Measurements from ENCODE around the gene KCNN3.

KCNN3 gene

DNA sequence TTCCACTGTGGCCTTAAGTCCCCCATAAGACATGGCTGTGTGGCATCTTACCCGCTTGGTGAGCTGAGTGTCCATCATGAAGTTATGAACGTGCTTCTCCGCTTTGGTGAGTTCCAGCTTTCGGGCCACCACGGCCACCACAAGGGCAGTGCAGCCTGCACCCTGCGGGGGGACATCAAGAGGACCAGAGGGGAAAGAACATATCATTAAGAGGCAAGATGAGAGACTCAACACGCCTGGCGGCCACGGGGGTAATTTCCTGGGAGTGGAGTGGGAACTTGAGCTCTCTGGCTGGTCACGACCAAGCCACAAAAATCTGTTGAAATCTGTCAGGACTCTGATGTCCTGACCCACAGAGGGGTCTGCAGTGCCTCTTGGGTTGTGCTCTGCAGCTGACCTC lies 144.2 kb downstream of the KCNN3 start:
- DNase-seq: peak; percentile 53

DNA sequence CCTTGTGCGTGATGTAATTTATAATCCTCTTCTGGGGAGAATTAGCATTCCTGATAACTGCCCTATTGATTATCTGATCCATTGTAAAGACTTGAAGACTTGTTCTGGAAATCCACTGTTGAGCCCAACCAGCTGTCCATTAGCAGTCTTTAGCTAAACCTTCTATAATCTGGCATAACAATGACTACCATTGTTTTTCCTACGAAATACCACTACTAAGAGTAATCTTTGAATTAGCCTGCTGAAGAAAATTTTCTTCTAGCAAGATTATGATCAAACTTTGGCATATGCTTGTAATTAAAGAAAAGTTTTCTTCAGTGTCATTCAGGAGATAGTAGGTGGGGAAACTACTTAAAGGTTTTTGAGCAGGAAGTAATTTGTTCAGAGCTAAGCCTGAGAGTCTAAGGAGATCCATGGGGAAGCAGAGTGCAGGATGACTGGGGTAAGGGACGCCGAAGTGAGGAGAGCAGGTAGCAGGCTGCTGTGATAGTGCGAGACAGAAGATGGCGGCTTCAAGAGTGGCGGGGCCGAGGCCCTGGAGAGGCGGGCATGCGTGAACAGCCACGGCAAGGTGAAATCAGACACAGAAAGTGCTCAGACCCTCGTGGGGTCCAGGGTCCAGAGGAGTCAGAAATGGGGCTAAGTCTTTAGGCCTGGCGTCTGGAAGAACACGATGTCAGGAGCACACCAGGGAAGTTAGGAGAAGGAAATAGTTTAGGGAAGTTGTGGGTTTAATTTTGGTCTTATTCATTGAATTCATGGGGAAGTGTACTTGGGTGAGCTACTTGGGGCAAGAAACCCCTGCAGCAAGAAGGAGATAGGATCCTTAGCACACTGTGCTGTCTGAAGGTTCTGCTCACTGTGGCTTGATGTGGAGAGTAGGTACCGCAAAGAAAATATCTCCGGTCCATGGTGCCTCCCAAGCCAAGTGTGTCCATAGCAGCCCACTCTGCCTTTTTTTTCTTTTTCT lies 149.5 kb downstream of the KCNN3 start:
- DNase-seq: no peak

DNA sequence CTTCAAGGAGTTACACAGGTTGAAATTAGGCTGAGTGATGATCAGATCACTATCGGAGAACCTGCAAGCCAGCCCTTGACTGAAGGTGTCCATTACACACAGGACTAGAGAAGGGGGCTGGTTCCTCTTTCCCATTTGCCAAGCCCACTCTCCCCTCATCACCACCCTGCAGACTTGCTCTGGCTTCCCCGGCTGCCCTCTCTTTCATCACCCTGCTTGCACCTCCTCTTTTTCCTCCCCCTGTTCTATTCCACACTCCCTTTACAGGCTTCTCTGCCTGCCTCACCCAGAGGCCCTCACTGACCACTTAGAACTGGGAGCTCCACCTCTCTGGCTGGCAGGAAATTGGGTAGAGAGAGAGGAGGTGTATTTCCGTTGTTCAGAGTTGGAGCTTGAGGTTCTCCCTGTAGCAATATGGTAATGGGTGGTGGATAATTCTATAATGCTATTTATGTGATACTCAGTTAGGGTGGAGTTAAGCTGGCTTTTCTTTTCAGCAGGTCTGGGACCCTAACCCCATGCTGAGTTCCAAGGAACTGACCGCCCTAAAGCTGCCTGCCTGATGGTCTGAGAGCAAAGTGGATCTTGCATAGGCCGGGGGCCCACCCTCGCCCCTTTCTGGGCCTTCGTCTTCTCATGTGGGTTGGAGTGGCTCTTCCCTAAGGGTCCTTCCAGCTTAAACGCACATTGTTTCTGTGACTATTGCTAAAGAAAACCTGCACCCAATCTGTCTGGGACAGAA lies 150.3 kb downstream of the KCNN3 start:
- no peak for DNase-seq

DNA sequence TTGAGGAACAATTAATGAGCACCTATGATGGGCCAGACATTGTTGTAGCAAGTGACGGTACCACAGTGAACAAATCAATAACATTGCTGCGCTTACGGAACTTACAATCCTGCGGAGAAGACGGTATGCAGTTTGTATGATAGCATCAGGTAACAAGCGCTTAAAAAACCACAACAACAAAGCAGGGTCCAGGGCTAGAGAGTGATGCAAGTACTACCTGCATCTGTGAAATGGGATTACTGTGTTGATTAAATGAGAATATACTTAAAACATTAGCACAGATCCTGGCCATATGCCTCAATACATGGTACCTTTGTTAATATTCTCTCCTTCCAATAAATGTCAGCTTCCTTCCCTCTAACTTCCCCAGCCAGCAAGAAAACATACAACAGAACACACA lies 151.5 kb downstream of the KCNN3 start:
- no peak for DNase-seq

DNA sequence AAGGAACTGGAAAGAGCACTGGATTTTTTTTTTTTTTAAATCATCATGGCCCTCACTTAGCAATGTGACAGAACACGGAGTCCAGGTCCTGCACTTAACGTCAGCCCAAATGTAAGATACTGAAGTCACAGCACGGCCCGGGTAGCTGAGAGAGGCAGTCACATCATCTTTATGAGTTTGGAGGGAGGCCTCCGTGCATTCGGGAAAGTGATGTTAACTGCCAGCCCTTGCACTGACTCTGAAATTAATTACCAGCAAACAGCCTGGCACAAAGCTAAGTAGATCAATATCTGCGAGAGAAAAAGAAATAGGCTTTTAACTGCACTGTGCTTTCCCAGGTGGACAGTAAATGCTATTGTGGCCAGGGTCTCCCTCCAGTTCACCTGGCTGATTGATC lies 152.6 kb downstream of the KCNN3 start:
- DNase-seq: no peak

DNA sequence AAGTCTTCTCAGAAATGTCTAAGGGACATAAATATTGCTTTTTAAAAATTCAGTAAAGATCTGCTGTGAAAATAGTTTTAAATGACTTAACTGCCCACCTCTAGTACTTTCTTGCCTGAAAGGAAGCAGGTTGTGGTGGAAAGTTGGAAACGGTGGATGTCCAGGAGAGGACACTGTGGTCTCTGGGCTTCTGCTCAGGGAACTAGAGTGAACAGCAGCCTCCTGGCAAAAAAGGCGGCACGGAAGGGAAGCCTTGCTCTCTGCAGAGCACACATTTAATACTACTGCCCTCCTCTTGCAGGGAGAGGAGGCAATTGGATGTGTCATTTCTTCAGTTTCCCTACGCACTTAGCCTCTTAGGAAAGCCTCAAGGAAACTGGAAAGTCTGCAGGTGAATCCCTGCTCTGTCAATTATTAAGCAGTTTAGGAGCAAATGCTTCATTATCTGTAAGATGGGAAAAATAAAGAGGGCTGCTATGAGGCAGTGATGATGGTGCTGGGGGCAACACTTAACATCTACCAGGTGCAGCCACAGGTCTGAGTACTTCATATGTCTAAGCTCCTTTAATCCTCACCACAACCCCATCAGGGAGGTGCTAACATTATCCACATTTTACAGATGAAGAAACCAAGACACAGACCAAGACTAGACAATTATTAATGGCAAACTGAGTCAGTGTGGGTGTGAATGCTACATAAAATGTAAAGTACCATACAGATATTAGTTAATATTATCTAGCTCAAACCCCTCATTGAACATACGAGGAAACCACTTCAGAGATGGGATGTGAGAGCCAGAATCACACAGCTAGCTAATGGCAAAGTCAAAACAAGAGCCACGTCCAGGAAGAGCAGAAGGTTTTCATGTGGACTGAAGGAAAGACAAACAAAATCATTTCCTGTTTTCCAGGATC lies 153.2 kb downstream of the KCNN3 start:
- DNase-seq: no peak

DNA sequence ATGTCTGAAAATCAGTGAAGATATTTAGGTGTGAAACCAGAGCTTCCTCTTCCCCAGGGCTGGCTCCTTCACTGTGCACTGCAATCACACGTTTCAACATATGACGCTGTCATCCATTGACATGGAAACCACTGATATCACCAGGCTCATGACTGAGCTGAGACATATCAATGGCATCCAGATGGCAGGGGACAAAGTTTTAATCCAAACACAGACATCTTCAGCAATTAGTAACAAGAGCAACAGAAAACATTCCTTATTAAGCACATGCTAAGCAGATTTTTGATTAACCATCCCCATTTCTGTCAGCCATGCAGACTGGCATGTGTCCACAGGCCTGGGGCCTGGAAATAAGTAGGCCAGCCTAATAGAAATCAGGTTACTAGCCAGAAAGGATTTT lies 154.1 kb downstream of the KCNN3 start:
- DNase-seq: no peak

DNA sequence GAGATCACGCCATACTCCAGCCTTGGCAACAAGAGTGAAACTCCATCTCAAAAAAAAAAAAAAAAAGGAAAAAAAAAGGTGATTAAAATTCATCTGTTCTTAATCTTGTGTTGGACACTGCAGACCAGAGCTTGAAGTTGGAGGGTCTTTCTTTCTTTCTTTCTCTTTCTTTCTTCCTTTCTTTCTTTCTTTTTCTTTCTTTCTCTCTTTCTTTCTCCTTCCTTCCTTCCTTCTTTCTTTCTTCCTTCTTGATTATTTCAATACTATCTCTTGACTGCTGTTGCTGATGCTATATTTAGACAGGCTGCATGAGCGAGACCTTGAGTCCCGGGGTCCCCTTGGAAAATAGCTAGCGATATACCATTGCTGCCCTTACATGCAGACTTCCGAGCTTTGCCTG lies 154.7 kb downstream of the KCNN3 start:
- no peak for DNase-seq

DNA sequence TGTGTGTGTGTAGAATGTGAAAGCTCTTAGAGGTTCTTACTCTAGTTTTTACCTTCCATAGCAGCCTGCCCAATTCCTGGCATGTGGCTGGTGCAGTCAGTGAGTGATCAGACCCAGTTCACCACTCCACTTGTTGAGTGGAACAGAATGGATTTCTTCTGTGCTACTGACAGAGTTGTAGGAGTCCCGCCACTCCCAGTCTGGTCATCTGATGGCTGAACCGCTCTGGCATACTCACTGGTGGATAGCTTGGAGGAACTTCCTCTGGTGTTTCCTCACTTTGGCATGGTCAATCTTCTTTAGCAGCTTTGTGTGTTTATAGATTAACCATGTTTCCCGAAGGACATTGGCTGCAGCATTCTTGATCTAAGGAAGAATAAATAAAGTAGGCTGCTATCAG lies 155.4 kb downstream of the KCNN3 start:
- DNase-seq: no peak

DNA sequence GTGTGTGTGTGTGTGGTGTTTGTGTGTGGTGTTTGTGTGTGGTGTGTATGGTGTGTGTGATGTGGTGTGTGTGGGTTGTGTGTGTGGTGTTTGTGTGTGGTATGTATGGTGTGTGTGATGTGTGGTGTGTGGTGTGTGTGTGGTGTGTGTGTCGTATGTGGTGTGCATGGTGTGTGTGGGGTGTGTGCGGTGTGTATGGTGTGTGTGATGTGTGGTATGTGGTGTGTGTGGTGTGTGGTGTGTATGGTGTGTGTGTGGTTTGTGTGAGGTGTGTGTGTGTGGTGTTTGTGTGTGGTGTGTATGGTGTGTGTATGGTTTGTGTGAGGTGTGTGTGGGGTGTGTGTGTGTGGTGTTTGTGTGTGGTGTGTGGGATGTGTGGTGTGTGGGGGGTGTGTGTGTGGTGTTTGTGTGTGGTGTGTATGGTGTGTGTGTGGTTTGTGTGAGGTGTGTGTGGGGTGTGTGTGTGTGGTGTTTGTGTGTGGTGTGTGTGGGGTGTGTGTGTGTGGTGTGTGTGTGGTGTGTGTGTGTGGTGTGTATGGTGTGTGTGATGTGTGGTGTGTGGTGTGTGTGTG lies 155.9 kb downstream of the KCNN3 start:
- DNase-seq: no peak

DNA sequence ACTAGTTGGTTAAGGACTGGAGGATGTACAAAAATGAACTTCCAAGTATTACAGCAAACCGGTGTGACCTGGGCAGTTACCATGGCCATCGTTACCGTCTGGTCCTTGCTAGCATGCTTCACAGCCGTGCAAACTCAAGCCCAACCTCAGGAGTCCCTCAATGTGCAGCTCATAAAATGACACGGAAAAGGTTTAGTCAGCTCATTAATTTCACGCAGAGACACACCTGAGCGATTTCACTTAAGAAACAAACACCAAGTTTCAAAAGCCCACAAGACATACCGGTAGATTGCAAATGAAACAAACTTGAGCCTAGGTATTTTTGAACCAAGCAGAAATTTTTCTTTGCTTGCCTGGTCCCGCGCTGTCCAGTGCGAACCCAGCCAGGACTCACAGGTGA lies 157.1 kb downstream of the KCNN3 start:
- DNase-seq: no peak

DNA sequence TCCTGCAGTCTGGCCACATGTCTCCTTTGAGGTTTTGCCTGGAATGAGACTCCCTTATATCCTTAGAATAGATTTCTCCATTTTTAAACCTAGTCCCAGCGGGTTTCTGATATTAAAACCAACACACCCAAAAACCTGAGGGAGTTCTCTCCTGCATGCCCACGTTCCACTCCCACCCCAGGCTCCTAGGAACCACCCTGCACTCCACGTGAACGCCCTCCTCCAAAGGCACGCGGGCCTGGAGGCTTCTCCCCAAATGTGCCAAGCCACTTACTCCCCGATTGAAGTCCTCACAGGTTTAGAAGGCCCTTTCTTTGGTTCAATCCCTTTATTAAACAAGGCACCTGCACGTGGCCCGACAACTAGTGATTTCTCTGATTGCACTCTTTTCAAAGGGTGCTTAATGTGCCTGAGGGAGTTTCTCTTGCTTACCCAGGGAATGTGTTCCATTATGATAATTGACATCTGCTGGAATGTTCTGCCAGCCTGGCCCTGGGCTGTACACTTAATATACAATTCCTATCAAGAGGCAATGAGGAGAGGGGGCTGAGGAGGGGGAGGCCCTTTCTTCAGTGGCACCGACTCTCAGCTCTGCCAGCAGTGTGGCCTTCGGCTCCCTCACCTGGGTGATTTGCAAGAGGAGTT lies 157.8 kb downstream of the KCNN3 start:
- no peak for DNase-seq

DNA sequence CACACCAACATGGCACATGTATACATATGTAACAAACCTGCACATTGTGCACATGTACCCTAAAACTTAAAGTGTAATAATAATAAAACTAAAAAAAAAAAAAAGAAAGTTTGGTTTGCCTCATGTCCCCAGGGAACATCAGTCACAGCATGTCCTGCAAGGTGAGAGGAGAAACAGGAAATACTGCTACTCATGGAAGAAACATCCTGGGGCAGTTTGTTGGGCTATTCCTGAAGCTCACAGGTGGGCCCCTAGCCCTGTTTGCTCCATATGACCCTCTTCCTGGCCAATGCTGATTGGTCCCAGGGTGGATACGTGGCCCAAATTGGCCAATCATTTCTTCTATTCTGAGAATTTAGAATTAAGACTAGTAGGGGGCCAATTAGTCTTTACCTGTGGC lies 158.7 kb downstream of the KCNN3 start:
- DNase-seq: no peak

DNA sequence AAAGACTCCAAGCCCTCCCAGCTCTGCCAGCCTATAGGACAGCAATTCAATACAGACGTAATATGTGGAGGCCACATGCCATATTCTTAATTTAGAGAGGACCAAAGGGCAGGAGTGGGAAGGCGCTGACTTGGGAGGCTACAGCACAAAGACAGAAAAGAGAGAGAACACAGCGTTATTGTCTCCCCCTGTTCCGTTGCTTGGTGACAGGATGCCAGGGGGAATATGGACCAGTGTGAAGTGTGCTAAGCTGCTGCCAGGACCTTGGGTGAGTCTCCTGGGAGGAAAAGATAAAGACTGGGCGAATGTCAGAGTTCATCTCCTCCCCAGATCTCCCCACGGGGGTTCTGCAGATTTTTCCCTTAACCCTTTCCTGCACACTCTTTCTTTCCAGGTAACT lies 160.0 kb downstream of the KCNN3 start:
- no peak for DNase-seq

DNA sequence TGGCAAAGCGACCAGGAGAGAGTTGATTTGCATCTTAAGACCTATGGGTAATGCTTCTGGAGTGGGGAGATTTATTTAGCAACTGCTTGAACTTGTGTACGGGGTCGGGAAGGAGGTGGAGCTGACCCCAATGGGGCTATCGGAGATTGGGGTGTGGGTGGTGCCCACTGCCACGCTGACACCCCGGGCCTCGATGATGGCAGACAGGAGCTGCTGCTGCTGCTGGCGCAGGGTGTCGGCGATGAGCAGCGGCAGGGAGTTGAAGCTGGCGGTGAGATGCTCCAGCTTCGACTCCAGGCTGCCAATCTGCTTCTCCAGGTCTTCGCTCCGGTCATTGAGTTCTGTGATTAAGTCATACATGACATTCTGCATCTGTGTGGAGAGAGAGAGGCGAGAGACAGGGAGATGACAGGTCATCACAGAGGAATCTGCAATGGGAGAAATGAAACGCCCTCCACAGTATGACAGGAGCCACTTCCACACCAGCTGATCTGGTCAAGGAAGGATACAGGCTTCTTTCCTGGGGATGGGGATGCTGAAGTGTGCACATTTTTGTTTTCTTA lies 162.1 kb downstream of the KCNN3 start:
- DNase-seq: no peak

DNA sequence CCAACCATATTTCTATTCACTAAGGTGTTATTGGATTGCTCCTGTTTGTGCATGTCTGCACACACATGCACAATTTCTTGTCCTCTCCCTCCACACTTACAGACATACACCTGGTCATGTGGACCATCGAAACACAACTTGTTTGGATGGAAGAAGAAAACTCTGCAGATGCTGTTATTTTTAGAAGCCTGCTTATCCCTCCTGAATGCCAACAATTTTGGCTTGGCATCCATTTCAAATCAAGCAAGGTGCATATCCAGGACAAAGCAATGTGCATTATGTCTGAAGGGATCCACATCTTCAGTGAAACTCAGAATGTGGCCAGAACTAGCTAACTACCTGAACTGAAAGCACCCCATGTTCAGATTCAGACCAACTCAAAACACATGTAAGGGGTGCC lies 163.2 kb downstream of the KCNN3 start:
- no peak for DNase-seq

DNA sequence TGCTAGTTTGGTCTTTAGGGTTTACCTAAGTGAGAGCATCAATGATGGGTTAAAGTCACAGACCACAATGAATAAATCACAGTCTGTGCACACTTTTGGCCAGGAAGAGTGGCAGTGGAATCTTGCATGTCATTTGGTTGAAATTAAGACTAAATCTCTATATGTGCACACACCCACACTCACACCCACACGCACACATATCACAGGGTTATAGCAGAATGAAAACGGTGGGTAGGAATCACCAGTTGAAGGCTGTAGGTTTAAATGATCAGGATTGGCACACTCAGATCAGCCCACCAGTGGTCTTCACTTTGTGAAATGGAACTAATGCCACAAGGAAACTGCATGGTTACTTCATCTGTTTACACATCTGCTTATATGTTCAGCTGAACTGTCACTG lies 164.5 kb downstream of the KCNN3 start:
- no peak for DNase-seq

DNA sequence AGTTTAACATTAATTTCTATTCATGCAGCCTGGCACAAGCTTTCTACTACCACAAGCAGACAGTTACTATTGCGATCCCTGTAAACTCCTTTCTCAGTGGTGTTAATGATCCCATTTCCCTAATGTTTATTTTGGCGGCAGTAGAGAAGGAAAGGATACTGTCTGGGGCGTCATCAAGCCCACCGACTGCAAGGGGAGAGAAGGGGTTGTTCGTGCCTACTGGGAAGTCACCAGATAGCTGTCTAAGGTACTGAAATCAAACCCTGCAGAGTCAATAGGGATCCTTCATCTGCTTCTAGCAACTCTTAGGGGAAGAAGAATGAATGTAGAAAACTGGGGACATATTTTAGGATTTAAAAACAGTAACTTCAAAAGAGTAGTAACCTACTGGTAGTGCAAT lies 166.9 kb downstream of the KCNN3 start:
- no peak for DNase-seq

DNA sequence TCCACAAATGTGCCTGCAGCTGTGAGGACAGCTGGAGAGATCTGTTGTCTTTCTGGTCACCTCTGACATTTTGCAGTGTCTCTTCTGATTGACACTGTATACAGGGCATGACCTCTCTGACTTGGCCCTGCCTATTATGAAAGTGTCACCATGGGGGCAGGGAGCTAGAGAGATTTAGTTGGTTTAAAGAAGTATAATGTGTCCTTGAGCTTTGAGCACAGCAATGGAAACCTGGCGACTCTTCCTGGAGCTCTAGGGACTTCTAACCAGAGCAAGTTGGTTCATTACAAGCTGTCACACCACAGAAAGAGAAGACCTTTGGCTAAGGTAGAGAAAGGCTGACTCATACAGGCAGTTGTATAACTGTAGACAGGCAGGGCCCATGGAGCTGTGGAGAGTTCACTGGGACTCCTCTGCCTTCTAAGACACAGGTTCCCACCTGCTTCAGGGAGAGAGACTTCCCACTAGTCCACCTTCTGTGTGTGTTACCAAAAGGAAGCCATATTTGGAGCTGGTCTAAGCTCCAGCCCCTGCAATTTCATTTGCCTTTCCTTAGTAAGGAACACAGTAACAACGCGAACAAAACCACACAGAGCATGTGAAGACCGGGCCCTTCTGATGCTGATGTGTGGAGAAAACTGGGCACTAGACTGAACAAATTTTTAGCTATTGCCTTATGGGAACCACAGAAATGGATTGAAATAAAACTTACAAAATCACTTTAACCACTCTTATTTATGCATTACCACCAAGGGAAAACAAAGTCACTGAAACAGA lies 171.6 kb downstream of the KCNN3 start:
- DNase-seq: no peak

DNA sequence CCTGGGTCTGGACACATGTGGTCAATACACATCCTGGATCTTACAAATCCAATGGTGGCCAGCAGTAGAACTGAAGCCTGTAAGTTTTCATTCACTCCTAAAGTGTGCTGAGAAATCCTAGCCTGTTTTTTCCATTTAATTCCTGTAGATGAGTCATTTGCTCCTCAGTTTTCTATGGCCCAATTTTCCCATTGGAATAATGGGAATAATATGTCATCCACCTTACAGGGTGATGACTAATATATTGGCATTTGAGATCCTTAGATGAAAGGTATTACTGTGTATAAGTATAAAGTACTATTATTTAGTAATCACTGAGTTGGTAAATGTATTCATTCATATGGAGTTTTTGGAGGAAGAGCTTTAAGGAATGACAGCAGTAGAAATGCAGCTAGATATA lies 172.4 kb downstream of the KCNN3 start:
- DNase-seq: no peak

DNA sequence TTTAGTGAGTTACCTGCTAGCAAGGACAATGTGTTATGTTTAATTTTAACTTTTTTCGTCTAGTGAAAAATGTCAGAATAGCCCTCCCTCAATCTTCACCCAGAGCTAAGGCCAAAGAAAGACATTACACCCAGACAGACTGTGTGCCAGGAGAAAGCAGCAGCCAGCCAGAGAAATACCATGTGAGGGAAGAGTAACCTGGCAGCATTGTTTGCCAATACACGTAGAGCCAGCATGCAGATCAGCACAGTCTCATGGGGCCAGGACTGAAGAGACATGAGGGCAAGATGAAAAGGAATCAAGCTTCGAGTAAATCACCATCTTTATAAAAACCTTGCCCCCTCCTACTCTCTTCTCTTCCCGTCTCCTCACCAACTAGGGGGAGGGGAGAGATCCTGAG lies 173.6 kb downstream of the KCNN3 start:
- DNase-seq: no peak

Data from femur (tissue), 1 donor.